K562 (cell line): Measurements from ENCODE around the gene TGFA. TPM values are rescaled to one million over a fixed set of nuclear protein-coding genes. Genes with fewer than 3 reads are reported as not detected.

Experiments used
- ATAC-seq: fragments of 200-7000 bp; cut with Tn5 transposase; 3 replicates; pipeline ENCODE4 v1.9.1; 2020; ENCODE audit warnings: moderate library complexity
- BruUV-seq: library from RNA; stranded (reverse); fragments of 400-500 nt; replicated peaks from 2 replicates; lab custom pipeline; 2021; lab: Mats Ljungman, UMichigan
- CTCF ChIA-PET: fragments of 300-600 bp; formaldehyde crosslinking; extraction: SDS; loops from one replicate; lab custom pipeline; 2021; ENCODE audit warnings: low intra/inter-chr PET ratio; lab: Yijun Ruan, JAX
- POLR2A ChIA-PET: fragments of 300-600, 350-650 bp; sonication (Branson Sonifier 250); formaldehyde crosslinking; extraction: SDS; loops from one replicate; lab custom pipeline; 2021; ENCODE audit warnings: antibody characterized with exemption, inconsistent platforms; lab: Yijun Ruan, JAX
- DNase-seq, 4 experiments: peaks; one replicate each; pipeline versions ENCODE4 v3.0.0 to v3.0.0-alpha.2; 2011 to 2018; ENCODE audit warnings: low spot score in 3 of 4, mixed read lengths in 3 of 4; ENCODE audit errors: extremely low read depth in 1 of 4
- FAIRE-seq: peaks from 2 replicates; lab custom pipeline; 2011; peaks lifted over from hg19 to GRCh38; lab: Jason Lieb, UNC
- H2AFZ ChIP-seq: 2 replicates; pipeline ENCODE4 v1.6.0; 2011; ENCODE audit warnings: low read depth, low read length, control low read depth, inconsistent platforms
- H3K27ac ChIP-seq: fragments of 200-600 bp; 3 replicates; pipeline ENCODE4 v1.8.0; 2011; ENCODE audit warnings: low read depth, mild to moderate bottlenecking, control low read depth, inconsistent platforms, low read length, moderate library complexity, mixed read lengths; ENCODE audit errors: extremely low read depth
- H3K27me3 ChIP-seq, 2 experiments: fragments of 300-600 bp in 1 of 2; 2 replicates in 1 of 2; 3 replicates in 1 of 2; pipeline versions ENCODE4 v1.6.0 to v1.8.0; 2011; ENCODE audit warnings: inconsistent platforms in 2 of 2, low read length in 2 of 2, mild to moderate bottlenecking in 1 of 2, mixed read lengths in 1 of 2, moderate library complexity in 1 of 2; ENCODE audit not compliant: control insufficient read depth in 2 of 2, insufficient read depth in 2 of 2
- H3K36me3 ChIP-seq: fragments of 300-600 bp; 3 replicates; pipeline ENCODE4 v1.8.0; 2011; ENCODE audit warnings: mild to moderate bottlenecking, low read length, inconsistent platforms; ENCODE audit not compliant: control insufficient read depth, insufficient read depth
- H3K4me1 ChIP-seq, 2 experiments: fragments of 200-600 bp in 1 of 2; replicated peaks in 1 of 2; 2 replicates in 1 of 2; 3 replicates in 1 of 2; pipeline versions ENCODE4 v1.5.1 to v1.8.0; 2011; ENCODE audit warnings: inconsistent platforms in 2 of 2, low read length in 2 of 2, mild to moderate bottlenecking in 1 of 2, mixed read lengths in 1 of 2, moderate library complexity in 1 of 2; ENCODE audit not compliant: control insufficient read depth in 2 of 2, insufficient read depth in 2 of 2
- H3K4me2 ChIP-seq: 2 replicates; pipeline ENCODE4 v1.6.1; 2011; ENCODE audit warnings: low read length, control low read depth, inconsistent platforms, mixed read lengths; ENCODE audit not compliant: insufficient read depth
- H3K4me3 ChIP-seq: fragments of 200-600 bp; sonication (generic), shearing (Covaris generic); 2 replicates; pipeline ENCODE4 v1.5.1; 2016; ENCODE audit warnings: control low read depth, inconsistent platforms
- H3K79me2 ChIP-seq: fragments of 200-600 bp; 3 replicates; pipeline ENCODE4 v1.8.0; 2011; ENCODE audit warnings: low read length, inconsistent platforms; ENCODE audit not compliant: control insufficient read depth, insufficient read depth
- H3K9ac ChIP-seq, 2 experiments: 2 replicates each; pipeline versions ENCODE4 v1.6.0 to v1.6.1; 2011; ENCODE audit warnings: low read depth in 2 of 2, low read length in 2 of 2, control low read depth in 1 of 2, inconsistent platforms in 1 of 2, mild to moderate bottlenecking in 1 of 2, mixed read lengths in 1 of 2; ENCODE audit not compliant: insufficient read depth in 1 of 2
- H3K9me1 ChIP-seq: one replicate; pipeline ENCODE4 v1.6.0; 2011; ENCODE audit warnings: inconsistent platforms, mild to moderate bottlenecking, low read length, moderate library complexity; ENCODE audit not compliant: control insufficient read depth, insufficient read depth
- H3K9me3 ChIP-seq: replicated peaks from 2 replicates; pipeline ENCODE4 v1.5.1; 2011; ENCODE audit warnings: low read depth, low read length, inconsistent platforms; ENCODE audit not compliant: control insufficient read depth, insufficient read depth
- H4K20me1 ChIP-seq: replicated peaks from 2 replicates; pipeline ENCODE4 v1.6.1; 2011; ENCODE audit warnings: low read length, inconsistent platforms, mixed read lengths; ENCODE audit not compliant: control insufficient read depth, insufficient read depth
- BRF1 ChIP-seq: IDR thresholded peaks from 3 replicates; pipeline ENCODE4 v1.6.1; 2011; ENCODE audit warnings: borderline replicate concordance, mild to moderate bottlenecking; ENCODE audit not compliant: insufficient read length; ENCODE audit errors: extremely low read depth
- ELK3 ChIP-seq: fragments of 450-650 bp; formaldehyde crosslinking; IDR thresholded peaks from 2 replicates; pipeline ENCODE4 v1.4.0; 2020; ENCODE audit warnings: mild to moderate bottlenecking
- ESRRB ChIP-seq: fragments of 250-450 bp; sonication (Bioruptor Pico); IDR thresholded peaks from 2 replicates; pipeline ENCODE4 v1.5.0; 2020; ENCODE audit warnings: mild to moderate bottlenecking, moderate library complexity, borderline replicate concordance
- HCFC1 ChIP-seq: IDR thresholded peaks from 2 replicates; pipeline ENCODE4 v1.6.1; 2012; ENCODE audit warnings: low read depth, low read length, improper control_type of control experiment
- KLF10 ChIP-seq: fragments of 250-450 bp; sonication (Bioruptor Pico); IDR thresholded peaks from 2 replicates; pipeline ENCODE4 v1.6.1; 2021; ENCODE audit warnings: matching md5 sums
- MCM5 ChIP-seq: fragments of 450-650 bp; IDR thresholded peaks from 2 replicates; pipeline ENCODE4 v1.6.1; 2016; ENCODE audit warnings: low read depth
- NFE2L1 ChIP-seq: fragments of 450-650 bp; IDR thresholded peaks from 2 replicates; pipeline ENCODE4 v1.6.1; 2016; ENCODE audit warnings: missing genetic modification characterization, low read depth, mild to moderate bottlenecking, missing compliant biosample characterization, moderate library complexity, borderline replicate concordance
- NFYB ChIP-seq: IDR thresholded peaks from 2 replicates; pipeline ENCODE4 v1.6.1; 2011; ENCODE audit warnings: mild to moderate bottlenecking, moderate library complexity; ENCODE audit not compliant: insufficient read length; ENCODE audit errors: extremely low read depth
- NR1H2 ChIP-seq: sonication (generic); formaldehyde crosslinking; IDR thresholded peaks from 2 replicates; pipeline ENCODE4 v1.4.0; 2020; ENCODE audit warnings: mild to moderate bottlenecking, missing genetic modification reagents
- PHTF2 ChIP-seq: fragments of 250-450 bp; sonication (Bioruptor Pico); IDR thresholded peaks from 2 replicates; pipeline ENCODE4 v1.5.0; 2021; ENCODE audit warnings: mild to moderate bottlenecking
- POLR3G ChIP-seq: IDR thresholded peaks from 2 replicates; pipeline ENCODE4 v1.6.1; 2011; ENCODE audit not compliant: insufficient read length, insufficient replicate concordance; ENCODE audit errors: extremely low read depth
- SAFB2 ChIP-seq: fragments of 200-400 bp; formaldehyde crosslinking; IDR thresholded peaks from 2 replicates; pipeline ENCODE4 v1.6.1; 2018; ENCODE audit warnings: borderline replicate concordance, low read length, low read depth, moderate library complexity; ENCODE audit not compliant: severe bottlenecking
- TFAM ChIP-seq: fragments of 250-450 bp; sonication (Bioruptor Pico); conservative IDR thresholded peaks from 2 replicates; pipeline ENCODE4 v1.5.0; 2021; ENCODE audit warnings: mild to moderate bottlenecking, moderate library complexity
- ZBTB2 ChIP-seq: fragments of 450-650 bp; IDR thresholded peaks from 2 replicates; pipeline ENCODE4 v1.6.1; 2016; ENCODE audit warnings: antibody characterized with exemption
- ZBTB33 ChIP-seq: sonication (generic); formaldehyde crosslinking; IDR thresholded peaks from 2 replicates; pipeline ENCODE4 v1.8.1; 2023; ENCODE audit warnings: mild to moderate bottlenecking, missing genetic modification reagents
- ZNF398 ChIP-seq: fragments of 250-450 bp; sonication (Bioruptor Pico); IDR thresholded peaks from 2 replicates; pipeline ENCODE4 v1.8.0; 2021; ENCODE audit warnings: moderate library complexity, mild to moderate bottlenecking, inconsistent platforms
- ZNF41 ChIP-seq: fragments of 250-450 bp; sonication (Bioruptor Pico); conservative IDR thresholded peaks from 2 replicates; pipeline ENCODE4 v1.4.0; 2020; ENCODE audit warnings: mild to moderate bottlenecking
- ZNF586 ChIP-seq: fragments of 450-650 bp; formaldehyde crosslinking; conservative IDR thresholded peaks from 2 replicates; pipeline ENCODE4 v1.4.0; 2020; ENCODE audit warnings: mild to moderate bottlenecking, moderate library complexity
- WGBS: fragments of 100-300 bp; shearing (Covaris generic); methylation state at CpG from one replicate; pipeline ENCODE4 v1.1.6; 2016; ENCODE audit warnings: low coverage, mixed read lengths; ENCODE audit not compliant: insufficient coverage; ENCODE audit errors: missing lambda C conversion rate; 5-methylcytosine and 5-hydroxymethylcytosine counted together
- in situ Hi-C: fragments of 300-500 bp; cut with MboI; formaldehyde crosslinking; loops from 4 replicates; pipeline ENCODE4 v1.15.0; 2018; ENCODE audit warnings: inconsistent platforms, mixed read lengths
- intact Hi-C: fragments of 100-400 bp; cut with micrococcal nuclease; formaldehyde crosslinking; loops from 2 replicates; pipeline ENCODE4 v1.14.2; 2022
- polyA plus RNA-seq, 8 experiments: library from polyadenylated mRNA; depleted of rRNA in 4 of 8; stranded (reverse) in 5 of 8; unstranded in 3 of 8; fragments of >200 nt; fragmentation: Nextera tagmentation in 2 of 8; fragmentation: Illumina TruSeq in 1 of 8; extraction: Ambion mirVana in 2 of 8; extraction: Trizol in 1 of 8; gene quantifications; 2 replicates each; pipeline versions ENCODE4 v1.2.1 to v1.2.3, GENCODE V29; 2011 to 2014; ENCODE audit warnings: inconsistent platforms in 1 of 8, missing spikeins in 1 of 8
- total RNA-seq, 7 experiments: library from RNA; depleted of rRNA in 6 of 7; stranded (reverse); fragments of >200 nt in 6 of 7; fragmentation: Illumina TruSeq in 2 of 7; extraction: Trizol in 2 of 7; gene quantifications; 2 replicates each; pipeline versions ENCODE4 v1.2.1 to v1.2.3, GENCODE V29; 2011 to 2021; ENCODE audit warnings: low replicate concordance in 1 of 7

TGFA gene
- total and polyA plus RNA-seq, 9 of the 15 experiments (the other 6 are each of a cell fraction or from before 2014, with no cell fraction given), result not detected

GRCh38 chr2:70399046-70399445 lies 154.6 kb downstream of the TGFA start:
- no peaks in the 10 kb centered on the region for H4K20me1 ChIP-seq
- ChIA-PET CTCF (no interaction called here), POLR2A (interaction anchor here (0.7 to 0.9 kb wide), 2 partner anchors 12 to 139 kb away, joined by 3 to 4 read pairs; no protein-coding TSS in a partner anchor)
- DNase-seq, result no peak
- H3K9me1 ChIP-seq, result no peaks in the 10 kb centered on the region
- in situ Hi-C loops (no loop called here), intact Hi-C loops (no loop called here)
- no peak overlapping the region for H3K4me3 ChIP-seq
- no peaks in the 10 kb centered on the region for H3K79me2 ChIP-seq
- FAIRE-seq, result no peak
- peaks cover 8% of the 10 kb centered on the region in 2 experiments; a peak in 2 of 5 replicates for H3K4me1 ChIP-seq
- H3K27me3 ChIP-seq, result peaks cover 6 to 14% of the 10 kb centered on the region in 2 experiments; a peak in 4 of 5 replicates
- no peak overlapping the region for H2AFZ ChIP-seq
- no peak overlapping the region for H3K4me2 ChIP-seq
- H3K9ac ChIP-seq, result no peak overlapping the region
- no TSS peak for BruUV-seq
- peaks cover 2% of the 10 kb centered on the region; the same call in 1 of the 2 replicates for H3K9me3 ChIP-seq
- no peaks in the 10 kb centered on the region for H3K36me3 ChIP-seq
- H3K27ac ChIP-seq, result no peak overlapping the region
- no peak for ATAC-seq
- 0% methylated on average over 1 of the region's 1 CpG for WGBS
- TF ChIP-seq PHTF2 (CRISPR knock-in tag) (no peak), NFYB (no peak), ESRRB (CRISPR knock-in tag) (no peak), TFAM (CRISPR knock-in tag) (no peak), POLR3G (no peak), ZNF398 (no peak), ZNF586 (CRISPR knock-in tag) (no peak), ZBTB33 (CRISPR knock-in tag) (no peak), BRF1 (no peak), ZNF41 (CRISPR knock-in tag) (no peak), NFE2L1 (tag) (no peak), ZBTB2 (no peak), ELK3 (CRISPR knock-in tag) (no peak), MCM5 (no peak), KLF10 (CRISPR knock-in tag) (no peak), HCFC1 (no peak), SAFB2 (no peak), NR1H2 (CRISPR knock-in tag) (no peak)
